Loucy (cell line): Measurements from ENCODE around the gene MAP2.

ENCODE experiments used
- H2AFZ ChIP-seq: fragments of 200-600 bp; sonication (generic); 2 replicates; pipeline ENCODE4 v1.6.0; 2016; ENCODE audit warnings: antibody characterized with exemption, mild to moderate bottlenecking, low read length, moderate library complexity
- H3F3A ChIP-seq: fragments of 200-600 bp; 2 replicates; pipeline ENCODE4 v1.6.0; 2016; ENCODE audit warnings: antibody characterized with exemption, low read depth, mild to moderate bottlenecking
- H3K27me3 ChIP-seq: fragments of 200-600 bp; sonication (generic); 2 replicates; pipeline ENCODE4 v1.6.1; 2014; ENCODE audit warnings: low read length, mild to moderate bottlenecking; ENCODE audit not compliant: insufficient read depth, poor library complexity, severe bottlenecking
- H3K36me3 ChIP-seq: fragments of 200-600 bp; sonication (generic); 2 replicates; pipeline ENCODE4 v1.6.1; 2016; ENCODE audit warnings: low read length; ENCODE audit not compliant: insufficient read depth
- H3K4me1 ChIP-seq: fragments of 200-600 bp; sonication (generic); 2 replicates; pipeline ENCODE4 v1.5.1; 2014; ENCODE audit warnings: low read length, mild to moderate bottlenecking; ENCODE audit not compliant: insufficient read depth, poor library complexity, severe bottlenecking
- H3K4me2 ChIP-seq: fragments of 200-600 bp; sonication (generic); 2 replicates; pipeline ENCODE4 v1.6.0; 2014; ENCODE audit warnings: antibody characterized with exemption, low read length, low read depth, mild to moderate bottlenecking; ENCODE audit not compliant: poor library complexity, severe bottlenecking
- H3K4me3 ChIP-seq: fragments of 200-600 bp; sonication (generic); 2 replicates; pipeline ENCODE4 v1.5.1; 2014; ENCODE audit warnings: low read length, mild to moderate bottlenecking, mixed read lengths; ENCODE audit not compliant: poor library complexity, severe bottlenecking
- H3K79me2 ChIP-seq: fragments of 200-600 bp; sonication (generic); 2 replicates; pipeline ENCODE4 v1.6.1; 2014; ENCODE audit warnings: low read length; ENCODE audit not compliant: insufficient read depth
- H3K9ac ChIP-seq: fragments of 200-600 bp; sonication (generic); 2 replicates; pipeline ENCODE4 v1.6.0; 2014; ENCODE audit warnings: mild to moderate bottlenecking, low read depth, low read length, moderate library complexity; ENCODE audit not compliant: poor library complexity, severe bottlenecking
- H3K9me2 ChIP-seq: fragments of 200-600 bp; sonication (generic); replicated peaks from 2 replicates; pipeline ENCODE4 v1.6.1; 2016; ENCODE audit warnings: low read depth, low read length, mixed read lengths
- H3K9me3 ChIP-seq: fragments of 200-600 bp; sonication (generic); 2 replicates; pipeline ENCODE4 v1.6.1; 2014; ENCODE audit warnings: mild to moderate bottlenecking, antibody characterized with exemption, low read length, low read depth; ENCODE audit not compliant: insufficient read depth
- H4K20me1 ChIP-seq: fragments of 200-600 bp; sonication (generic); 2 replicates; pipeline ENCODE4 v1.6.0; 2014; ENCODE audit warnings: antibody characterized with exemption, low read length, mild to moderate bottlenecking; ENCODE audit not compliant: insufficient read depth, poor library complexity, severe bottlenecking
- EZH2phosphoT487 ChIP-seq: fragments of 200-600 bp; IDR thresholded peaks from 2 replicates; pipeline ENCODE4 v1.6.1; 2018; ENCODE audit warnings: antibody characterized with exemption, mild to moderate bottlenecking, moderate library complexity, borderline replicate concordance
- TF ChIP-seq, protein P1 (sequence below): fragments of 200-600 bp; sonication (generic); conservative IDR thresholded peaks from 2 replicates; pipeline ENCODE4 v1.5.1; 2014; ENCODE audit warnings: mild to moderate bottlenecking, antibody characterized with exemption, low read length

MAP2 gene

DNA sequence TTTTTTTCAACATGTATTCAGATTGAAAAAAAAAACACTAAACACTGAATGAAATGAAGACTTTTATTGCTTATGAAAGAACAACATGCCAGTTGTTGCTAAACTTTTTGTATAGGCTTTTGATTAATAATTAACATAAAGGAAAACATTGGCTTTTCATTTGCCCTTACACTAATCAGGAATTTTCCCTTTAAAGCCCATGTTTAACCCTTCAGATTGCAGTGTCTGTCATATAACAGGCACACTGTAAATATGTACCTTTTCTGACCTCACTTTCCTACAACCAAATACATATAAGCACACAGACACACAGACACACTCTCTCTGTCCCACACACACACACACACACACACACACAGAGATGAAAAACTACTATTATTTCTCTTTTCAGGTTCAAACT, 84.4 kb downstream of the MAP2 start:
- H3K9me3 ChIP-seq, result no peaks in the 10 kb centered on the region
- H3K4me1 ChIP-seq, result no peaks in the 10 kb centered on the region
- H3K4me2 ChIP-seq, result no peak overlapping the region
- H3K36me3 ChIP-seq, result no peaks in the 10 kb centered on the region
- no peaks in the 10 kb centered on the region for H4K20me1 ChIP-seq
- 0 out of 2 replicates have a peak overlapping the region, but pooled peaks have one; percentile 32 for H2AFZ ChIP-seq
- H3K4me3 ChIP-seq, result no peak overlapping the region
- H3K9me2 ChIP-seq, result no peaks in the 10 kb centered on the region
- no peaks in the 10 kb centered on the region for H3K27me3 ChIP-seq
- no peaks in the 10 kb centered on the region for H3K79me2 ChIP-seq
- TF ChIP-seq EZH2phosphoT487, result no peak
- TF ChIP-seq, protein P1, sequence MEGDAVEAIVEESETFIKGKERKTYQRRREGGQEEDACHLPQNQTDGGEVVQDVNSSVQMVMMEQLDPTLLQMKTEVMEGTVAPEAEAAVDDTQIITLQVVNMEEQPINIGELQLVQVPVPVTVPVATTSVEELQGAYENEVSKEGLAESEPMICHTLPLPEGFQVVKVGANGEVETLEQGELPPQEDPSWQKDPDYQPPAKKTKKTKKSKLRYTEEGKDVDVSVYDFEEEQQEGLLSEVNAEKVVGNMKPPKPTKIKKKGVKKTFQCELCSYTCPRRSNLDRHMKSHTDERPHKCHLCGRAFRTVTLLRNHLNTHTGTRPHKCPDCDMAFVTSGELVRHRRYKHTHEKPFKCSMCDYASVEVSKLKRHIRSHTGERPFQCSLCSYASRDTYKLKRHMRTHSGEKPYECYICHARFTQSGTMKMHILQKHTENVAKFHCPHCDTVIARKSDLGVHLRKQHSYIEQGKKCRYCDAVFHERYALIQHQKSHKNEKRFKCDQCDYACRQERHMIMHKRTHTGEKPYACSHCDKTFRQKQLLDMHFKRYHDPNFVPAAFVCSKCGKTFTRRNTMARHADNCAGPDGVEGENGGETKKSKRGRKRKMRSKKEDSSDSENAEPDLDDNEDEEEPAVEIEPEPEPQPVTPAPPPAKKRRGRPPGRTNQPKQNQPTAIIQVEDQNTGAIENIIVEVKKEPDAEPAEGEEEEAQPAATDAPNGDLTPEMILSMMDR, result no peak
- no peak overlapping the region for H3K9ac ChIP-seq
- no peaks in the 10 kb centered on the region for H3F3A ChIP-seq

DNA sequence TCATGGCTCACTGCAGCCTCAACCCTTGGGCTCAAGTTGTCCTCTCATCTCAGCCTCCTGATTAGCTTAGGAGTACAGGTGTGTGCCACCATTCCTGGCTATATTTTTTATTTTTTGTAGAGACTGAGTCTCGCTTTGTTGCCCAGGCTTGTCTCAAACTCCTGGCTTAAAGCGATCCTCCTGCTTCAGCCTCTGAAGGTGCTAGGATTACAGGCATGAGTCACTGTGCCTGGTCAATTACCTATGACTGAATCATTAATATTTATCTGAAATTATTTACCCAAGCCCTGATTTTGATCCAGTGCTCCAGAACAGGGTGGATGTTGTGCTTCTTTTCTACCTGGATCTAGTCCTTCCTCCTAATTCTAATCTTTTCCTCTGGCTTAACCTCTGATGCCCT, 87.8 kb downstream of the MAP2 start:
- H3K27me3 ChIP-seq, result no peaks in the 10 kb centered on the region
- no peak overlapping the region for H3K4me3 ChIP-seq
- H3K79me2 ChIP-seq, result no peaks in the 10 kb centered on the region
- TF ChIP-seq, protein P1, result no peak
- TF ChIP-seq EZH2phosphoT487, result no peak
- no peaks in the 10 kb centered on the region for H4K20me1 ChIP-seq
- no peaks in the 10 kb centered on the region for H3K4me1 ChIP-seq
- H3K9ac ChIP-seq, result no peak overlapping the region
- H3K4me2 ChIP-seq, result no peak overlapping the region
- no peaks in the 10 kb centered on the region for H3K36me3 ChIP-seq
- no peaks in the 10 kb centered on the region for H3F3A ChIP-seq
- H3K9me2 ChIP-seq, result no peaks in the 10 kb centered on the region
- H3K9me3 ChIP-seq, result no peaks in the 10 kb centered on the region
- no peak overlapping the region for H2AFZ ChIP-seq

DNA sequence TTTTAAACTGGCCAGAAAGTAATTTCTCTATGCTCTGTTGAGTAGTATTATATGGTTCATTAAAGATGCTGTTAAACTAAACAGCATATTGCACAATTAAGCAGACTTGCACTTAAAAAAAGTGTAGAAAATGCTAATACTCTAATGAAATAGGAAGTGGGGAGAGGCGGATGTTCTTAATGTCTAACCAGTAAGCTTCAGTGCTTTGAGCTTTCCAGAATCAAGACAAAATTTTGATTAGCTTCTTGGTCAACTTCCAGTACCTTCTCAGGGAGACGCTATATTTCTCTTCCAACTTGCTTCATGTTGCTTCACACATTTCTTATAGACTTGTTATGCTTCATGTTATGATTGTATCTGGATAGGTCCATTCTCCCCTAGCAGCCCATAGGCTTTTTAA, 89.1 kb downstream of the MAP2 start:
- Histone ChIP-seq H3K9me2 (no peaks in the 10 kb centered on the region), H3K4me1 (no peaks in the 10 kb centered on the region), H3K79me2 (no peaks in the 10 kb centered on the region), H3K9ac (no peak overlapping the region), H3K36me3 (no peaks in the 10 kb centered on the region), H2AFZ (no peak overlapping the region), H3K9me3 (no peaks in the 10 kb centered on the region), H4K20me1 (no peaks in the 10 kb centered on the region), H3F3A (no peaks in the 10 kb centered on the region), H3K4me2 (no peak overlapping the region), H3K4me3 (no peak overlapping the region), H3K27me3 (no peaks in the 10 kb centered on the region)
- TF ChIP-seq, protein P1, result no peak
- no peak for TF ChIP-seq EZH2phosphoT487
